Astrocyte (in vitro differentiated cells and primary cell): ENCODE data around the gene FAM120B. TPM values are rescaled to one million over a fixed set of nuclear protein-coding genes. Genes with fewer than 3 reads are reported as not detected.

ENCODE experiments used
- DNase-seq: peaks from one replicate; pipeline ENCODE4 v3.0.0-alpha.2; 2010; ENCODE audit warnings: low read depth
- FAIRE-seq: peaks from 2 replicates; lab custom pipeline; 2011; peaks lifted over from hg19 to GRCh38; lab: Jason Lieb, UNC
- H2AFZ ChIP-seq: 2 replicates; pipeline ENCODE4 v1.6.0; 2012; ENCODE audit warnings: low read depth, low read length, inconsistent platforms
- H3K27ac ChIP-seq: 2 replicates; pipeline ENCODE4 v1.5.1; 2011; ENCODE audit warnings: low read depth, low read length, inconsistent platforms
- H3K27me3 ChIP-seq: 2 replicates; pipeline ENCODE4 v1.6.0; 2011; ENCODE audit warnings: low read length, inconsistent platforms; ENCODE audit not compliant: insufficient read depth
- H3K36me3 ChIP-seq: 2 replicates; pipeline ENCODE4 v1.5.1; 2011; ENCODE audit warnings: low read length, inconsistent platforms; ENCODE audit not compliant: insufficient read depth
- H3K4me1 ChIP-seq: 2 replicates; pipeline ENCODE4 v1.5.1; 2011; ENCODE audit warnings: low read length, inconsistent platforms; ENCODE audit not compliant: insufficient read depth
- H3K4me2 ChIP-seq: 2 replicates; pipeline ENCODE4 v1.6.0; 2012; ENCODE audit warnings: low read length, inconsistent platforms
- H3K4me3 ChIP-seq: 2 replicates; pipeline ENCODE4 v1.5.1; 2011; ENCODE audit warnings: low read depth, mild to moderate bottlenecking, low read length, inconsistent platforms; ENCODE audit not compliant: insufficient read depth
- H3K79me2 ChIP-seq: 2 replicates; pipeline ENCODE4 v1.6.0; 2012; ENCODE audit warnings: mild to moderate bottlenecking, low read length, inconsistent platforms; ENCODE audit not compliant: insufficient read depth
- H3K9ac ChIP-seq: 2 replicates; pipeline ENCODE4 v1.6.0; 2012; ENCODE audit warnings: mild to moderate bottlenecking, low read length, inconsistent platforms
- H3K9me3 ChIP-seq: 2 replicates; pipeline ENCODE4 v1.5.1; 2012; ENCODE audit warnings: low read depth, mild to moderate bottlenecking, low read length, inconsistent platforms; ENCODE audit not compliant: insufficient read depth
- H4K20me1 ChIP-seq: 2 replicates; pipeline ENCODE4 v1.6.0; 2012; ENCODE audit warnings: low read length, inconsistent platforms; ENCODE audit not compliant: insufficient read depth
- H3K27ac Mint-ChIP-seq: one replicate; pipeline ENCODE4 v1.8.0; 2021; ENCODE audit warnings: mild to moderate bottlenecking, mixed read lengths; ENCODE audit not compliant: unreplicated experiment
- H3K27me3 Mint-ChIP-seq: one replicate; pipeline ENCODE4 v1.8.0; 2021; ENCODE audit warnings: low read depth, mixed read lengths; ENCODE audit not compliant: unreplicated experiment
- H3K36me3 Mint-ChIP-seq: one replicate; pipeline ENCODE4 v1.8.0; 2021; ENCODE audit warnings: low read depth, mixed read lengths; ENCODE audit not compliant: unreplicated experiment
- H3K4me1 Mint-ChIP-seq: one replicate; pipeline ENCODE4 v1.8.0; 2021; ENCODE audit warnings: low read depth, mixed read lengths; ENCODE audit not compliant: unreplicated experiment
- H3K4me3 Mint-ChIP-seq: one replicate; pipeline ENCODE4 v1.8.0; 2021; ENCODE audit warnings: mild to moderate bottlenecking, moderate library complexity, mixed read lengths; ENCODE audit not compliant: unreplicated experiment
- H3K9me3 Mint-ChIP-seq: one replicate; pipeline ENCODE4 v1.8.0; 2021; ENCODE audit warnings: mild to moderate bottlenecking, mixed read lengths; ENCODE audit not compliant: unreplicated experiment
- CTCF ChIP-seq: IDR thresholded peaks from 2 replicates; pipeline ENCODE4 v1.5.1; 2011; ENCODE audit warnings: low read depth, mild to moderate bottlenecking, inconsistent platforms, low read length, moderate library complexity; ENCODE audit not compliant: insufficient read depth
- EZH2 ChIP-seq: IDR thresholded peaks from 2 replicates; pipeline ENCODE4 v1.6.1; 2012; ENCODE audit warnings: mild to moderate bottlenecking, low read length, inconsistent platforms; ENCODE audit not compliant: insufficient read depth
- total RNA-seq: library from RNA; stranded (reverse); gene quantifications from 2 replicates; pipeline ENCODE4 v1.2.1, GENCODE V29; 2021

FAM120B gene
- total RNA-seq, 1 donor from 2014 or later, result 29.8 TPM

GRCh38 chr6:170417881-170418280 lies 111.3 kb downstream of the FAM120B start:
- peaks cover 4% of the 10 kb centered on the region for H3K36me3 Mint-ChIP-seq
- Histone ChIP-seq H4K20me1 (no peaks in the 10 kb centered on the region), H3K4me3 (no peak overlapping the region), H3K9ac (no peak overlapping the region), H3K36me3 (no peaks in the 10 kb centered on the region), H3K4me2 (no peak overlapping the region), H3K27ac (no peak overlapping the region), H3K27me3 (no peaks in the 10 kb centered on the region), H3K9me3 (no peaks in the 10 kb centered on the region), H2AFZ (no peak overlapping the region), H3K4me1 (no peaks in the 10 kb centered on the region), H3K79me2 (no peaks in the 10 kb centered on the region)
- TF ChIP-seq CTCF (no peak), EZH2 (no peak)
- peaks cover 19% of the 10 kb centered on the region for H3K9me3 Mint-ChIP-seq
- no peaks in the 10 kb centered on the region for H3K4me1 Mint-ChIP-seq
- H3K27ac Mint-ChIP-seq, result no peak overlapping the region
- FAIRE-seq (no peak), DNase-seq (no peak)
- peaks cover 28% of the 10 kb centered on the region for H3K27me3 Mint-ChIP-seq
- no peak overlapping the region for H3K4me3 Mint-ChIP-seq

- FAIRE-seq, result no peak
- DNase-seq, result no peak
- H3K4me1 Mint-ChIP-seq, result peaks cover 5% of the 10 kb centered on the region
- H2AFZ ChIP-seq, result no peak overlapping the region
- no peak overlapping the region for H3K4me3 Mint-ChIP-seq
- H3K36me3 Mint-ChIP-seq, result no peaks in the 10 kb centered on the region
- no peak for TF ChIP-seq EZH2
- no peak for TF ChIP-seq CTCF
- no peaks in the 10 kb centered on the region for H3K27me3 ChIP-seq
- no peak overlapping the region for H3K9ac ChIP-seq
- peaks cover 27% of the 10 kb centered on the region for H3K27me3 Mint-ChIP-seq
- H3K4me2 ChIP-seq, result no peak overlapping the region
- H3K36me3 ChIP-seq, result no peaks in the 10 kb centered on the region
- H3K9me3 ChIP-seq, result no peaks in the 10 kb centered on the region
- H3K27ac ChIP-seq, result no peak overlapping the region
- no peak overlapping the region for H3K4me3 ChIP-seq
- no peak overlapping the region for H3K27ac Mint-ChIP-seq
- H3K9me3 Mint-ChIP-seq, result peaks cover 5% of the 10 kb centered on the region
- no peaks in the 10 kb centered on the region for H4K20me1 ChIP-seq
- H3K4me1 ChIP-seq, result no peaks in the 10 kb centered on the region
- H3K79me2 ChIP-seq, result no peaks in the 10 kb centered on the region
Measured at GRCh38 chr6:170420283-170420682, 113.7 kb downstream of the FAM120B start.

- peaks cover 27% of the 10 kb centered on the region for H3K27me3 Mint-ChIP-seq
Measured at GRCh38 chr6:170420791-170421776, 114.5 kb downstream of the FAM120B start.

More at GRCh38 chr6:170420791-170421776, 114.5 kb downstream of the FAM120B start:
- H3K4me3 ChIP-seq, result no peak overlapping the region
- H3K4me1 ChIP-seq, result no peaks in the 10 kb centered on the region
- peaks cover 7% of the 10 kb centered on the region for H3K4me1 Mint-ChIP-seq
- no peak overlapping the region for H3K9ac ChIP-seq
- FAIRE-seq (no peak), DNase-seq (no peak)
- no peaks in the 10 kb centered on the region for H3K79me2 ChIP-seq
- no peaks in the 10 kb centered on the region for H3K36me3 ChIP-seq
- H2AFZ ChIP-seq, result no peak overlapping the region
- H3K4me2 ChIP-seq, result no peak overlapping the region
- peaks cover 4% of the 10 kb centered on the region for H3K9me3 Mint-ChIP-seq
- no peak overlapping the region for H3K4me3 Mint-ChIP-seq
- H3K36me3 Mint-ChIP-seq, result no peaks in the 10 kb centered on the region
- H3K27me3 ChIP-seq, result no peaks in the 10 kb centered on the region
- TF ChIP-seq CTCF, result no peak
- no peak overlapping the region for H3K27ac Mint-ChIP-seq
- H3K9me3 ChIP-seq, result no peaks in the 10 kb centered on the region
- H4K20me1 ChIP-seq, result no peaks in the 10 kb centered on the region
- no peak overlapping the region for H3K27ac ChIP-seq
